ENCODE measurements around the gene RBX1. TPM values are rescaled to one million over a fixed set of nuclear protein-coding genes. Genes with fewer than 3 reads are reported as not detected.
A peak's percentile ranks its signal among the peaks of the same experiment; 100 is the strongest.
"Not testable (repeated sequence)": the region's sequence is repeated elsewhere in the genome, so short reads cannot be mapped to it uniquely, and the experiment has no call there.

The RBX1 gene
- total RNA-seq, 1 donor from 2014 or later: 65.9 TPM

- intact Hi-C loops (cut with micrococcal nuclease): loop anchor here (2.0 kb wide), 1 partner anchor 47 kb away; no protein-coding TSS in a partner anchor
- DNase-seq (no peak), ATAC-seq (peak; percentile 72)
Measured at GRCh38 chr22:40965936-40966725, 15.0 kb downstream of the RBX1 start.

GRCh38 chr22:40966726-40967085, 15.5 kb downstream of the RBX1 start:
- intact Hi-C loops (cut with micrococcal nuclease): no loop called here
- DNase-seq: no peak
- no peak for ATAC-seq

GRCh38 chr22:40967111-40967760, 16.1 kb downstream of the RBX1 start:
- ATAC-seq: no peak
- intact Hi-C loops (cut with micrococcal nuclease): no loop called here
- no peak for DNase-seq

- intact Hi-C loops (cut with micrococcal nuclease): no loop called here
- no peak for ATAC-seq
- DNase-seq: no peak
Measured at GRCh38 chr22:40972587-40972986, 21.4 kb downstream of the RBX1 start.

- intact Hi-C loops (cut with micrococcal nuclease): no loop called here
- ATAC-seq (no peak), DNase-seq (no peak)
Measured at GRCh38 chr22:40973144-40973543, 22.0 kb downstream of the RBX1 start.

GRCh38 chr22:40975366-40975765, 24.2 kb downstream of the RBX1 start:
- ATAC-seq (no peak), DNase-seq (no peak)
- intact Hi-C loops (cut with micrococcal nuclease): no loop called here

- intact Hi-C loops (cut with micrococcal nuclease): no loop called here
- no peak for DNase-seq
- ATAC-seq: no peak
Measured at GRCh38 chr22:40976866-40977700, 25.9 kb downstream of the RBX1 start.

- no peak for ATAC-seq
- intact Hi-C loops (cut with micrococcal nuclease): no loop called here
Measured at GRCh38 chr22:40979198-40979597, 28.0 kb downstream of the RBX1 start.

GRCh38 chr22:40979871-40980270, 28.7 kb downstream of the RBX1 start:
- intact Hi-C loops (cut with micrococcal nuclease): no loop called here
- ATAC-seq: no peak
- no peak for DNase-seq

More at GRCh38 chr22:40979198-40979597, 28.0 kb downstream of the RBX1 start:
- DNase-seq: no peak

GRCh38 chr22:40982482-40983385, 31.6 kb downstream of the RBX1 start:
- intact Hi-C loops (cut with micrococcal nuclease): no loop called here
- ATAC-seq (peak; percentile 90), DNase-seq (peak; percentile 48)

GRCh38 chr22:40991298-40991697, 40.1 kb downstream of the RBX1 start:
- DNase-seq (no peak), ATAC-seq (no peak)
- intact Hi-C loops (cut with micrococcal nuclease): no loop called here

GRCh38 chr22:40995821-40996220, 44.6 kb downstream of the RBX1 start:
- intact Hi-C loops (cut with micrococcal nuclease): no loop called here
- no peak for DNase-seq
- no peak for ATAC-seq

- no peak for DNase-seq
- intact Hi-C loops (cut with micrococcal nuclease): no loop called here
- no peak for ATAC-seq
Measured at GRCh38 chr22:40997520-40997919, 46.3 kb downstream of the RBX1 start.

GRCh38 chr22:41000040-41000565, 48.9 kb downstream of the RBX1 start:
- intact Hi-C loops (cut with micrococcal nuclease): no loop called here
- no peak for DNase-seq

GRCh38 chr22:41000941-41001721, 50.0 kb downstream of the RBX1 start:
- no peak for ATAC-seq
- intact Hi-C loops (cut with micrococcal nuclease): no loop called here
- DNase-seq: no peak

More at GRCh38 chr22:41000040-41000565, 48.9 kb downstream of the RBX1 start:
- ATAC-seq: no peak

- intact Hi-C loops (cut with micrococcal nuclease): no loop called here
- DNase-seq (no peak), ATAC-seq (no peak)
Measured at GRCh38 chr22:41001722-41002122, 50.5 kb downstream of the RBX1 start.

- DNase-seq; intact Hi-C loops (cut with micrococcal nuclease); ATAC-seq: not testable (repeated sequence)
Measured at GRCh38 chr22:41002386-41002785, 51.2 kb downstream of the RBX1 start.

GRCh38 chr22:41003066-41003465, 51.9 kb downstream of the RBX1 start:
- intact Hi-C loops (cut with micrococcal nuclease): no loop called here
- ATAC-seq (no peak), DNase-seq (no peak)

Data from left ventricle myocardium superior (tissue), 1 donor.